LNCaP clone FGC (cell line): Measurements from ENCODE around the gene CEMP1.

Experiments
- DNase-seq: peaks from one replicate; pipeline ENCODE4 v3.0.0-alpha.2; 2011; ENCODE audit warnings: low read depth
- H3K4me3 ChIP-seq: 2 replicates; pipeline ENCODE4 v1.5.1; 2011; ENCODE audit warnings: mild to moderate bottlenecking, low read depth, low read length, control low read depth
- CTCF ChIP-seq: IDR thresholded peaks from 2 replicates; pipeline ENCODE4 v1.5.1; 2012; ENCODE audit warnings: mild to moderate bottlenecking; ENCODE audit not compliant: control insufficient read depth, insufficient read depth; ENCODE audit errors: extremely low read depth

Gene CEMP1

GRCh38 chr16:2501946-2502895, 29.0 kb downstream of the CEMP1 start:
- no peak overlapping the region for H3K4me3 ChIP-seq
- DNase-seq = no peak
- no peak for TF ChIP-seq CTCF

- peak; percentile 97 for TF ChIP-seq CTCF
- H3K4me3 ChIP-seq = no peak overlapping the region
- no peak for DNase-seq
Measured at GRCh38 chr16:2500918-2501750, 30.1 kb downstream of the CEMP1 start.

GRCh38 chr16:2500430-2500917, 30.7 kb downstream of the CEMP1 start:
- H3K4me3 ChIP-seq = no peak overlapping the region
- DNase-seq = no peak
- TF ChIP-seq CTCF = no peak

- TF ChIP-seq CTCF = no peak
Measured at GRCh38 chr16:2499890-2500429, 31.2 kb downstream of the CEMP1 start.

GRCh38 chr16:2499454-2499853, 31.8 kb downstream of the CEMP1 start:
- DNase-seq = no peak
- TF ChIP-seq CTCF = no peak
- H3K4me3 ChIP-seq = no peak overlapping the region

More at GRCh38 chr16:2499890-2500429, 31.2 kb downstream of the CEMP1 start:
- DNase-seq = no peak
- no peak overlapping the region for H3K4me3 ChIP-seq

- TF ChIP-seq CTCF = no peak
- DNase-seq = peak; percentile 85
Measured at GRCh38 chr16:2498531-2499253, 32.5 kb downstream of the CEMP1 start.

More at GRCh38 chr16:2498531-2499253, 32.5 kb downstream of the CEMP1 start:
- H3K4me3 ChIP-seq = no peak overlapping the region
